SK-N-SH treated with all-trans-retinoic acid at 6 μM for 48 hours (cell line): ENCODE measurements around the gene GNAI1.

Source experiments
- ARNTL ChIP-seq: fragments of 450-650 bp; formaldehyde crosslinking; IDR thresholded peaks from 2 replicates; pipeline ENCODE4 v1.5.0; 2020; ENCODE audit warnings: low read depth, mild to moderate bottlenecking, moderate library complexity, borderline replicate concordance
- BACH2 ChIP-seq: fragments of 250-450 bp; sonication (Bioruptor Pico); IDR thresholded peaks from 2 replicates; pipeline ENCODE4 v1.9.0; 2021; ENCODE audit warnings: mild to moderate bottlenecking, borderline replicate concordance
- CSDC2 ChIP-seq: fragments of 250-450 bp; sonication (Bioruptor Pico); IDR thresholded peaks from 2 replicates; pipeline ENCODE4 v1.5.0; 2020; ENCODE audit warnings: mild to moderate bottlenecking, moderate library complexity
- GLIS3 ChIP-seq: fragments of 250-450 bp; sonication (Bioruptor Pico); IDR thresholded peaks from 2 replicates; pipeline ENCODE4 v1.5.0; 2020; ENCODE audit warnings: mild to moderate bottlenecking, moderate library complexity
- PATZ1 ChIP-seq: fragments of 250-450 bp; sonication (Bioruptor Pico); IDR thresholded peaks from 2 replicates; pipeline ENCODE4 v1.8.0; 2020; ENCODE audit warnings: mild to moderate bottlenecking, moderate library complexity, borderline replicate concordance
- POU6F1 ChIP-seq: fragments of 250-450 bp; sonication (Bioruptor Pico); IDR thresholded peaks from 2 replicates; pipeline ENCODE4 v1.8.0; 2021; ENCODE audit warnings: low read depth, mild to moderate bottlenecking, moderate library complexity, borderline replicate concordance
- PPARA ChIP-seq: fragments of 250-450 bp; sonication (Bioruptor Pico); IDR thresholded peaks from 2 replicates; pipeline ENCODE4 v1.5.0; 2020; ENCODE audit warnings: mild to moderate bottlenecking, borderline replicate concordance
- RARB ChIP-seq: fragments of 250-450 bp; sonication (Bioruptor Pico); IDR thresholded peaks from 2 replicates; pipeline ENCODE4 v1.8.0; 2021; ENCODE audit warnings: mild to moderate bottlenecking, moderate library complexity
- ZC3H10 ChIP-seq: fragments of 250-450 bp; sonication (Bioruptor Pico); IDR thresholded peaks from 2 replicates; pipeline ENCODE4 v1.5.1; 2021; ENCODE audit warnings: mild to moderate bottlenecking, moderate library complexity
- ZFP3 ChIP-seq: fragments of 250-450 bp; sonication (Bioruptor Pico); IDR thresholded peaks from 2 replicates; pipeline ENCODE4 v1.5.0; 2020; ENCODE audit warnings: mild to moderate bottlenecking, moderate library complexity
- ZFP30 ChIP-seq: fragments of 450-650 bp; formaldehyde crosslinking; IDR thresholded peaks from 2 replicates; pipeline ENCODE4 v1.5.0; 2022; ENCODE audit warnings: mild to moderate bottlenecking, moderate library complexity
- ZNF565 ChIP-seq: fragments of 450-650 bp; formaldehyde crosslinking; conservative IDR thresholded peaks from 2 replicates; pipeline ENCODE4 v1.5.0; 2020; ENCODE audit warnings: low read depth, mild to moderate bottlenecking, moderate library complexity

GRCh38 chr7:80204454-80204853 is 69.8 kb downstream of the GNAI1 start:
- TF ChIP-seq ARNTL (CRISPR knock-in tag) (no peak), PATZ1 (CRISPR knock-in tag) (no peak), BACH2 (CRISPR knock-in tag) (no peak), ZFP3 (CRISPR knock-in tag) (no peak), GLIS3 (CRISPR knock-in tag) (no peak), RARB (no peak), PPARA (CRISPR knock-in tag) (no peak), POU6F1 (no peak), ZC3H10 (CRISPR knock-in tag) (no peak), ZFP30 (CRISPR knock-in tag) (no peak), CSDC2 (CRISPR knock-in tag) (no peak), ZNF565 (CRISPR knock-in tag) (no peak)
